HG03571 (cell line): ENCODE results near the gene RTP5.
"Not testable (repeated sequence)": the region's sequence is repeated elsewhere in the genome, so short reads cannot be mapped to it uniquely, and the experiment has no call there.

Experiments used
- ATAC-seq: cut with Tn5 transposase; IDR thresholded peaks from one replicate; pipeline ENCODE4 v1.9.1; 2021; ENCODE audit not compliant: unreplicated experiment

RTP5 gene

DNA sequence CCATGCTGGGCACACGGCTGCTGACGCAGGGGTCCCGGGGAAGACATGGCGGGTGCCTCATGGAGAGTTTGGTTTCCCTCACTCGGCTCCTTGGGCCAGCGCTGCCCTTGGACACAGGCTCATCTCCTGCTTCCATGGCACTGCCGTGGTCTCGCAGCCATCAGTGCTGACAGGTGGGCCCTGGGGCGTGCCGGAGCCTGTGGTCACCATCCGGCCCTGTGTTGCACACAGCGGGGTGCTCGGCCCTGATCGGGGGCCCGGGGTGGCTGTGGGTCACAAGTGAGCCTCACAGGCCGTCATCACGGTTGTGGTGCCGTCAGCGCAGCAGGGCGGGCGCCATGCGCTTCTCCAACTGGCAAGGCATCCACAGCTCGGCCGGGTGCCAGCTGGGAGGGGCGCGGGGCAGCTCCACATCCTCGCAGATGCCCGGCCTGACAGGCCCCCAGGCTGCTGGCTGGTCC lies 582 bp downstream of the RTP5 start:
- no peak for ATAC-seq

DNA sequence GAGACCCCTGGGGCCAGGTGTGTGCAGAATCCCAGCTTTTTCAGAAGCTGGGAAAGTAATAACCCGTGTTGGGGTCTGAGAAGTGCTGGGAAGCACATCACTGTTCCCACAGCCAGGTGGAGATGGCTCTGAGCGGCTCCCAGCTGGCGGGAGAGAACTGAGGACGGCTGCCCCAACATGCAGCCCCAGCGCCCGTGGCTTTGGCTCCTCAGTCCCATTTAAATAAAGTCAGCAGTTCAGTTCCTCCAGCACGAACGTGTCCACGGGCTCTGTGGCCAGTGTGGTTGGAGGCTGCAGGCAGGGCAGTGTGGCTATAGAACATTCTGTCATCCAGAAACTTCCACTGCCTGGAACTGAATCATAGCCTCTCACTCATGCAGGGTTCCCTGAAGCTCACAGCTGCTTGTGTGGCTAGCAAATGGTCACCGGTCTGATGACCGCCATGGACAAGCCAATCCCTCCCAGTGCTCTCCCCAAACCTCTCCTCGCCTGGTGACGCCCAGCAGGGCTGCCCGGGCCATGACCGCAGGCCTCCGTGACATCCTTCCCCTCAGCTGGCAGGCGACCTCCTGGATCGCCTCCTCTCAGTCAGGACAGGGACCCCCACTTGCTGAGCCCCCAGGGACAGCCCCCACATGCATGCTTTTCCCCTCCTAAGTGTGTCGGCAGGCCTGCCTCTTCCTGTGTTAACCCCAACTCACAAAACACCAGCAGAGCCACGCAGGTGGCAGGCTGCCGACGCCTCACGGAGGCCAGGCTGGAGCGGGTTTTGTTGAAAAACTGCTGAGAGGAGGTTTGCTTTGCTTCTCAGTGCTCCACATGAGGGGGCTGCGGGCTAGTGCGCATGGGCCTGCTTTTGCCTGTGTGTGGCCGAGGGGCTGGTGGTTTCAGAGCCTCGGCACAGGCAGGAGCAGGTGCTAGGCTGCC lies 1.3 kb downstream of the RTP5 start:
- no peak for ATAC-seq

- no peak for ATAC-seq
These were observed 2.2 kb downstream of the RTP5 start for GRCh38 chr2:241871538-241872312.

DNA sequence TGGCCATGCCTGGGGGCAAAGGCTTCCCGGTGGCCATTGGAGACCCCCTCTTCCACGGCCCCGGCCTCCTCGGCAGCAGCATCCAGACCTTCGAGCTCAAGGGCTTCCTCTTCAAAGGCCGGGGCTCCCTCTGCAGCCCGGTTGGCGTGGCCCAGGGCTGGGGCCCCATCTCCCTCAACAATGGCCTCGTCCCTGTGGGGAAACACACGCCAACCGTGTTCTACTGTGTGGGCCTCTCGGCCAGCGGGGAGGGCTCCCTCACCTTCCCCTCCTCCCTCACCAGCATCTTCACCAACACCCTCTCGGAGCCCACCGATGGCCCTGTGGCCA lies 2.7 kb downstream of the RTP5 start:
- ATAC-seq = no peak

GRCh38 chr2:241873081-241873802 lies 3.7 kb downstream of the RTP5 start:
- no peak for ATAC-seq

DNA sequence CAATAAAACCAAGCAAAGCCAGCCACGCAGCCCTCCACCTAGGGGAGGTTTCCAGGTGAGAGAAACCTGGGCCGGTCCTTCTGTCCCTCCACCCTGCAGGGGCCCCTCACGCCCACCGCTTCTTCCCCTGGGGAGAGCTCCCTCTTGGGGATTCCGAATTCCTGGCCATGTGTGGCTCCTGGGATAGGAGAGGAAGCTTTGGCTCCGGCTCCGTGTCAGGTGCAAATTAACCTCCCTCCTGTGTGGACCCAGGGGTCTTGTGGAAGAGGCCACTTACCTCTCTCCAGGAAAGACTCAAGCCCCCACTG lies 4.2 kb downstream of the RTP5 start:
- no peak for ATAC-seq

GRCh38 chr2:241874277-241874925 lies 4.9 kb downstream of the RTP5 start:
- no peak for ATAC-seq

- not testable (repeated sequence) for ATAC-seq
These were observed 6.4 kb downstream of the RTP5 start for GRCh38 chr2:241875754-241876527.

- no peak for ATAC-seq
These were observed 7.1 kb downstream of the RTP5 start for GRCh38 chr2:241876528-241877196.

GRCh38 chr2:241877197-241877685 lies 7.7 kb downstream of the RTP5 start:
- no peak for ATAC-seq

- no peak for ATAC-seq
These were observed 8.8 kb downstream of the RTP5 start for GRCh38 chr2:241877989-241878970.

- ATAC-seq = no peak
These were observed 9.8 kb downstream of the RTP5 start for GRCh38 chr2:241879326-241879725.

DNA sequence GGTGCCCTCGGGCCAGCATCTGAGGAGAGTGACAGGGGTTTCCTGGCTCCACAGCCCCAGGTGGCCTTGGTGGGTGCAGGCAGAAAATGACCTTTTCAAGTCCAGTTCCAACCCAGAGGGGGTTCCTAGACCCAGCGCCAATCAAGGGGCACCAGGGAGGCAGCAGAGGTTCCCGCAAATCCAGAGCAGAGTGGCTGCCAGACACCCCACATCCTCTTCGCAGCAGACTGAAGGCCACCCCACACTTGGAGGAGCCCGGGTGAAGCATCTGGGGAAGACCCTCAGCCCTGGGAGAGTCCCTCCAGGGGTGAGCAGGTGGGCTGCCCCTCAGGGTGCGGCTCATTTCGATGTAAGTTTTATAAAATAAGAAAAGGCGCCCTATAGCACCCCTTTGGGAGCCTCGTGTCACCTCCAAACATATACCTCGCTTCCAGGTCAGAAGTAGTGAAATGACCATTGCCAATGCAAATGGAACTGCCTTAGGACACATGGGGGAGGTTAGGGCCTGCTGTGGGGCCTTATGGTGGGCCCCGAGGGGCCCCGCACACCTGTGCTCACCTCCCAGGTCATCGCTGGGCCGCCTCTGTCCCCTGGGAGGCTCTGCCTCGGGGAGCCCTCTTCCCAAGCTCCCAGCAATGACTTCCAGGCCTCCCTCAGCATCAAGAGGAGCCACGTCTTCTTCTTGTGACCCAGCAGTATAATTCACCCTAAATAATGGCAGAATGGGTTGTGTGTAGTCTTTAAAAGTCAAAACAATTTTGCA lies 11.0 kb downstream of the RTP5 start:
- ATAC-seq = no peak

DNA sequence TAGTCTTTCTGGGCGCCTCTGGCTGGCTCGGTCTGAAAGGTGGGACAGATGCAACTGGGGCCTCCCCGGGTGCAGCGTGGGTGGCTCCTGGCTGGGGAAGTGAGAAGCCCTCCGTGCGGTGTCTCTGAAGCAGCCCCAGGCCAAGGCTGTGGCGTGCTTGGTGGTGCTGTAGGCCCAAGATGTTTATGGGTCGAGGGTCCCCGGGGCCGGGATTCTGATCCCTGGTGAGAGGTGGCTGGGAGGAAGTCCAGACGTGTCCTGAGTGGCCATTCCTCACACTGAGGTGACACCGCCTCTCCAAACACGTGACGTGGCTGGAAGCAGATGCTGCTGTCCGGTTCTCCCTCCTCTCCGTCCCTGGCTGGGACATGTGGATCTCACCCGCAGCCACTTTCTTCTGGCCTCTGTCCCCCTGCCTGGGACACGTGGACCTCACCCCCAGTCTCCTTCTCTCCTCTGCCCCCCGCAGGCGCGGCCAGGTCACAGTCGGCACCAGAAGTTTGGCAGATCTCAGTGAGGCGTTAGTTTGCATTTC lies 12.6 kb downstream of the RTP5 start:
- peak; percentile 54 for ATAC-seq

- no peak for ATAC-seq
These were observed 15.4 kb downstream of the RTP5 start for GRCh38 chr2:241884951-241885290.

GRCh38 chr2:241885291-241885945 lies 15.9 kb downstream of the RTP5 start:
- no peak for ATAC-seq
